Caco-2 (cell line): ENCODE data around the gene PACS2. TPM values are rescaled to one million over a fixed set of nuclear protein-coding genes. Genes with fewer than 3 reads are reported as not detected.

Experiments used
- BruUV-seq: library from RNA; stranded (reverse); fragments of 400-500 nt; replicated peaks from 2 replicates; lab custom pipeline; 2021; lab: Mats Ljungman, UMichigan
- CTCF ChIA-PET: fragments of 300-600 bp; sonication (Branson Sonifier 250); formaldehyde crosslinking; loops from one replicate; lab custom pipeline; 2022; ENCODE audit warnings: antibody characterized with exemption; lab: Charles Lee
- POLR2A ChIA-PET: fragments of 300-600 bp; sonication (Branson Sonifier 250); formaldehyde crosslinking; loops from one replicate; lab custom pipeline; 2022; ENCODE audit warnings: antibody characterized with exemption; lab: Charles Lee
- DNase-seq, 2 experiments: peaks; one replicate each; pipeline versions ENCODE4 v3.0.0 to v3.0.0-alpha.2; 2020 to 2022
- H3K27me3 ChIP-seq: replicated peaks from 2 replicates; pipeline ENCODE4 v1.6.0; 2011; ENCODE audit warnings: low read length; ENCODE audit not compliant: control insufficient read depth, insufficient read depth
- H3K36me3 ChIP-seq: 2 replicates; pipeline ENCODE4 v1.5.1; 2011; ENCODE audit warnings: low read length; ENCODE audit not compliant: control insufficient read depth, insufficient read depth
- H3K4me1 ChIP-seq: fragments of 250-450 bp; sonication (Bioruptor Pico); 2 replicates; pipeline ENCODE4 v1.5.1; 2020; ENCODE audit warnings: mild to moderate bottlenecking
- H3K4me3 ChIP-seq: 2 replicates; pipeline ENCODE4 v1.5.1; 2011; ENCODE audit warnings: low read depth, mild to moderate bottlenecking, control low read depth, low read length
- H3K9me3 ChIP-seq: fragments of 250-450 bp; sonication (Bioruptor Pico); 2 replicates; pipeline ENCODE4 v1.5.1; 2020; ENCODE audit warnings: mild to moderate bottlenecking, moderate library complexity
- H3K27ac Mint-ChIP-seq: one replicate; pipeline ENCODE4 v1.8.0; 2022; ENCODE audit warnings: mixed read lengths; ENCODE audit not compliant: unreplicated experiment
- H3K27me3 Mint-ChIP-seq: one replicate; pipeline ENCODE4 v1.8.0; 2022; ENCODE audit warnings: mixed read lengths; ENCODE audit not compliant: insufficient read depth, unreplicated experiment
- H3K36me3 Mint-ChIP-seq: one replicate; pipeline ENCODE4 v1.8.0; 2022; ENCODE audit warnings: mild to moderate bottlenecking, mixed read lengths; ENCODE audit not compliant: insufficient read depth, unreplicated experiment
- H3K4me1 Mint-ChIP-seq: one replicate; pipeline ENCODE4 v1.8.0; 2022; ENCODE audit warnings: low read depth, mixed read lengths; ENCODE audit not compliant: unreplicated experiment
- H3K4me3 Mint-ChIP-seq: one replicate; pipeline ENCODE4 v1.8.0; 2022; ENCODE audit warnings: mild to moderate bottlenecking, moderate library complexity, mixed read lengths; ENCODE audit not compliant: unreplicated experiment
- H3K9me3 Mint-ChIP-seq: one replicate; pipeline ENCODE4 v1.8.0; 2022; ENCODE audit warnings: mixed read lengths; ENCODE audit not compliant: unreplicated experiment
- CTCF ChIP-seq, 2 experiments: fragments of 200-600 bp in 1 of 2; IDR thresholded peaks; 1 replicate in 1 of 2; 2 replicates in 1 of 2; pipeline versions ENCODE4 v1.5.1 to v1.8.0; 2011 to 2022; ENCODE audit warnings: antibody characterized with exemption in 1 of 2, control low read depth in 1 of 2, inconsistent platforms in 1 of 2, low read depth in 1 of 2, low read length in 1 of 2, mild to moderate bottlenecking in 1 of 2, moderate library complexity in 1 of 2; ENCODE audit not compliant: insufficient read depth in 1 of 2, severe bottlenecking in 1 of 2, unreplicated experiment in 1 of 2
- intact Hi-C: fragments of 100-400 bp; cut with micrococcal nuclease; formaldehyde crosslinking; loops from one replicate; pipeline ENCODE4 v1.10.0; 2022; ENCODE audit not compliant: unreplicated experiment
- total RNA-seq: library from RNA; stranded (reverse); gene quantifications from 2 replicates; pipeline ENCODE4 v1.2.3, GENCODE V29; 2022

PACS2 gene
- total RNA-seq, 1 experiment from 2014 or later, result 58.1 TPM

GRCh38 chr14:105350450-105351244, 36.1 kb downstream of the PACS2 start:
- Histone ChIP-seq H3K36me3 (no peaks in the 10 kb centered on the region), H3K4me3 (no peak overlapping the region), H3K27me3 (no peaks in the 10 kb centered on the region), H3K4me1 (no peaks in the 10 kb centered on the region), H3K9me3 (no peaks in the 10 kb centered on the region)
- POLR2A ChIA-PET, result no interaction called here
- no peak overlapping the region for H3K27ac Mint-ChIP-seq
- no peaks in the 10 kb centered on the region for H3K27me3 Mint-ChIP-seq
- DNase-seq, result peak in 1 of 2 experiments; percentile 28
- no peak overlapping the region for H3K4me3 Mint-ChIP-seq
- no peak for TF ChIP-seq CTCF (IDR thresholded peaks at IDR 0.05; ENCODE audit: insufficient read depth in 1 of 2, low read depth in 1 of 2, low read length in 1 of 2, severe bottlenecking in 1 of 2, unreplicated experiment in 1 of 2)
- peaks cover 10% of the 10 kb centered on the region for H3K36me3 Mint-ChIP-seq
- no TSS peak for BruUV-seq
- no peaks in the 10 kb centered on the region for H3K9me3 Mint-ChIP-seq
- intact Hi-C loops, result no loop called here
- CTCF ChIA-PET, result interaction anchor here (1.9 kb wide), 1 partner anchor 37 kb away, joined by 5 read pairs; the partner anchor contains the start of gene PACS2
- H3K4me1 Mint-ChIP-seq, result no peaks in the 10 kb centered on the region

- no peak for DNase-seq
- ChIA-PET CTCF (interaction anchor here (1.1 to 1.9 kb wide), 8 partner anchors 17 to 305 kb away, joined by 3 to 13 read pairs (median 6); partner anchors contain the start of genes BRF1 and PACS2), POLR2A (no interaction called here)
- H3K9me3 ChIP-seq, result no peaks in the 10 kb centered on the region
- Mint-ChIP-seq H3K27me3 (no peaks in the 10 kb centered on the region), H3K4me3 (no peak overlapping the region), H3K9me3 (no peaks in the 10 kb centered on the region), H3K27ac (no peak overlapping the region), H3K36me3 (peaks cover 10% of the 10 kb centered on the region), H3K4me1 (no peaks in the 10 kb centered on the region)
- intact Hi-C loops, result no loop called here
- no peaks in the 10 kb centered on the region for H3K36me3 ChIP-seq
- no peaks in the 10 kb centered on the region for H3K4me1 ChIP-seq
- H3K27me3 ChIP-seq, result no peaks in the 10 kb centered on the region
- TF ChIP-seq CTCF (IDR thresholded peaks at IDR 0.05; ENCODE audit: insufficient read depth in 1 of 2, low read depth in 1 of 2, low read length in 1 of 2, severe bottlenecking in 1 of 2, unreplicated experiment in 1 of 2), result no peak
- H3K4me3 ChIP-seq, result no peak overlapping the region
- BruUV-seq, result no TSS peak
Observed at GRCh38 chr14:105351410-105351809, 36.9 kb downstream of the PACS2 start.

DNA sequence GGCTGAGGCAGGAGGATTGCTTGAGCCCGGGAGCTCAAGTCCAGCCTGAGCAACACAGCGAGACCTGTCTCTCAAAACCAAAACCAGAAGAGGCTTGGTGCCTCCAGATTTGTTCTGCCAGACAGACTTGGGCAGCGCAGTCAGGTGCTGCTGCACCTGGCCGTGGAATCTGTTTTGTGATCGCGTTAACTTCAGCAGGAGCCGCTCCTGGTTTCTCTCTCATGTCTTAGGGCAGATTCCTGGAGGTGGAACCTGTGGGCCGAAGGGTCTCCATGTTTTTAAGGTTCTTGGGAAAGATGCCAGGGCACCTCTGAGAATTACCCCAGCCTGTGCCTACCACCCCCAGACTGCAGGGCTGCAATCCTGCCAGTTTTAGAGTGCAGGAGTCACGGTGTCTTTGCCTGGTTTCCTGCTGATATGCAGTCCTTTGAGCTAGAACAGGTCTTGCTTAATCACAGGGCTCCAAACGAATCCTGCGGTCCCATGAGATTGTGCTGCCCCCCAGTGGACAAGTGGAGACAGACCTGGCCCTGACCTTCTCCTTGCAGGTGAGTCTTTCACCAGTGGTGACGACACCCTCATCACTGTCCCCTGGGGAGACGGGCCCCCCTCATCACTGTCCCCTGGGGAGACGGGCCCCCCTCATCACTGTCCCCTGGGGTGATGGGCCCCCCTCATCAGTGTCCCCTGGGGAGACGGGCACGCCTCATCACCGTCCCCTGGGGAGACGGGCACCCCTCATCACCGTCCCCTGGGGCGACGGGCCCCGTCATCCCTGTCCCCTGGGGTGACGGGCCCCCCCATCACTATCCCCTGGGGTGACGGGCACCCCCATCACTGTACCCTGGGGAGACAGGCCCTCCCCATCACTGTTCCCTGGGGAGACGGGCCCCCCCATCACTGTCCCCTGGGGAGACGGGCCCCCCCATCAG, 37.6 kb downstream of the PACS2 start:
- ChIA-PET CTCF (interaction anchor here (0.6 to 1.9 kb wide), 19 partner anchors 9 to 306 kb away, joined by 3 to 13 read pairs (median 4); partner anchors contain the start of genes BRF1 and PACS2), POLR2A (interaction anchor here (1.0 kb wide), 1 partner anchor 51 kb away, joined by 4 read pairs; the partner anchor contains the start of gene BRF1)
- H3K4me1 ChIP-seq, result no peaks in the 10 kb centered on the region
- no peaks in the 10 kb centered on the region for H3K9me3 ChIP-seq
- intact Hi-C loops, result loop anchor here (1.0 kb wide), 2 partner anchors 18 to 149 kb away; no protein-coding TSS in a partner anchor
- no peak overlapping the region for H3K27ac Mint-ChIP-seq
- H3K9me3 Mint-ChIP-seq, result no peaks in the 10 kb centered on the region
- no peak overlapping the region for H3K4me3 ChIP-seq
- no TSS peak for BruUV-seq
- no peaks in the 10 kb centered on the region for H3K27me3 Mint-ChIP-seq
- H3K36me3 Mint-ChIP-seq, result peaks cover 14% of the 10 kb centered on the region
- H3K27me3 ChIP-seq, result no peaks in the 10 kb centered on the region
- TF ChIP-seq CTCF (IDR thresholded peaks at IDR 0.05; ENCODE audit: insufficient read depth in 1 of 2, low read depth in 1 of 2, low read length in 1 of 2, severe bottlenecking in 1 of 2, unreplicated experiment in 1 of 2), result peak; percentile 79 to 83
- H3K4me3 Mint-ChIP-seq, result no peak overlapping the region
- peak; percentile 85 to 91 for DNase-seq
- no peaks in the 10 kb centered on the region for H3K4me1 Mint-ChIP-seq
- no peaks in the 10 kb centered on the region for H3K36me3 ChIP-seq
